AG09319 (cell line): ENCODE data around the gene RNASE4.

Source experiments
- DNase-seq: peaks from one replicate; pipeline ENCODE4 v3.0.0-alpha.2; 2010; ENCODE audit warnings: low read depth; ENCODE audit errors: extremely low read depth
- TF ChIP-seq, protein P1 (sequence below): IDR thresholded peaks from 2 replicates; pipeline ENCODE4 v1.5.1; 2011; ENCODE audit warnings: low read depth, mild to moderate bottlenecking, inconsistent platforms, low read length, moderate library complexity

Gene RNASE4

DNA sequence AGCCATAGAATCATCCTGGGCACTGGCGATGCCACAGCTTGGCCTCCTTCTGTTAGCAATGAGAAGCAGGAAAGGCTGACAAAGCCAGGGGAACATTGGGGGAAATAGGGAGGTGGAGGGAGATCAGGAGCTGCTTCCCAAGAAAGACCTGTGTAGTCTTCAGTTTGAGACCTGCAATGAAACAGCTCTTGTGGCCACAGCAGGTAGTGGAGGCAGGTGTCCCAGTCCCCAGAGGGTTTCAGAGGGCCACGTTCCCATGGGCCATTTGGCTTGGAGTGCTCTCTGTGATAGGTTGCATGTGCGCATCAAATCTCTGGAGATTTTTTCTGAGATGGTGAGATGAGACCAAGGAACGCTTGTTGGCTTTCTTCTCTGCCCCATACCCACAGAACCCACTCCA lies 28.5 kb upstream of the RNASE4 start:
- no peak for DNase-seq

DNA sequence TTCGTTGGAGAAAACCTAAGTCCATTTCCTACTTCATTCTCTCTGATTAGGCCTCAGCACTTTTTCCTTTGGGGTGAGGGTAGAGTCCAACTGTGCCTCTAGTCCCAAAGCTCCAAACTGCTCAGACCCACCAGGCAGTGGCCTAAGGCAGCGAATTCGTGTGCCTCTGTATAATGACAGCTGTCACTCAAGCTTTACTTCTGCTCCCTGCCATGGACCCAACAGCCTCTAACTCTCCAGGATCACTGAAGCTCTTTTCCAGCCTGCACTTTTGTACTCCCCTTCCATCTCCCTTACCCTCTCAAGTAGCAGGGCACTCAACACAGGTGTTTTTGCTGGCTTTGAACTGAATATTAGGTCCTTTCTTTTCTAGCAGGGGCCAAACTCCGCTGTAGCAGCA lies 28.1 kb upstream of the RNASE4 start:
- no peak for DNase-seq
- TF ChIP-seq, protein P1, sequence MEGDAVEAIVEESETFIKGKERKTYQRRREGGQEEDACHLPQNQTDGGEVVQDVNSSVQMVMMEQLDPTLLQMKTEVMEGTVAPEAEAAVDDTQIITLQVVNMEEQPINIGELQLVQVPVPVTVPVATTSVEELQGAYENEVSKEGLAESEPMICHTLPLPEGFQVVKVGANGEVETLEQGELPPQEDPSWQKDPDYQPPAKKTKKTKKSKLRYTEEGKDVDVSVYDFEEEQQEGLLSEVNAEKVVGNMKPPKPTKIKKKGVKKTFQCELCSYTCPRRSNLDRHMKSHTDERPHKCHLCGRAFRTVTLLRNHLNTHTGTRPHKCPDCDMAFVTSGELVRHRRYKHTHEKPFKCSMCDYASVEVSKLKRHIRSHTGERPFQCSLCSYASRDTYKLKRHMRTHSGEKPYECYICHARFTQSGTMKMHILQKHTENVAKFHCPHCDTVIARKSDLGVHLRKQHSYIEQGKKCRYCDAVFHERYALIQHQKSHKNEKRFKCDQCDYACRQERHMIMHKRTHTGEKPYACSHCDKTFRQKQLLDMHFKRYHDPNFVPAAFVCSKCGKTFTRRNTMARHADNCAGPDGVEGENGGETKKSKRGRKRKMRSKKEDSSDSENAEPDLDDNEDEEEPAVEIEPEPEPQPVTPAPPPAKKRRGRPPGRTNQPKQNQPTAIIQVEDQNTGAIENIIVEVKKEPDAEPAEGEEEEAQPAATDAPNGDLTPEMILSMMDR = no peak

More for the DNA sequence above, 28.5 kb upstream of the RNASE4 start:
- TF ChIP-seq, protein P1 = no peak

DNA sequence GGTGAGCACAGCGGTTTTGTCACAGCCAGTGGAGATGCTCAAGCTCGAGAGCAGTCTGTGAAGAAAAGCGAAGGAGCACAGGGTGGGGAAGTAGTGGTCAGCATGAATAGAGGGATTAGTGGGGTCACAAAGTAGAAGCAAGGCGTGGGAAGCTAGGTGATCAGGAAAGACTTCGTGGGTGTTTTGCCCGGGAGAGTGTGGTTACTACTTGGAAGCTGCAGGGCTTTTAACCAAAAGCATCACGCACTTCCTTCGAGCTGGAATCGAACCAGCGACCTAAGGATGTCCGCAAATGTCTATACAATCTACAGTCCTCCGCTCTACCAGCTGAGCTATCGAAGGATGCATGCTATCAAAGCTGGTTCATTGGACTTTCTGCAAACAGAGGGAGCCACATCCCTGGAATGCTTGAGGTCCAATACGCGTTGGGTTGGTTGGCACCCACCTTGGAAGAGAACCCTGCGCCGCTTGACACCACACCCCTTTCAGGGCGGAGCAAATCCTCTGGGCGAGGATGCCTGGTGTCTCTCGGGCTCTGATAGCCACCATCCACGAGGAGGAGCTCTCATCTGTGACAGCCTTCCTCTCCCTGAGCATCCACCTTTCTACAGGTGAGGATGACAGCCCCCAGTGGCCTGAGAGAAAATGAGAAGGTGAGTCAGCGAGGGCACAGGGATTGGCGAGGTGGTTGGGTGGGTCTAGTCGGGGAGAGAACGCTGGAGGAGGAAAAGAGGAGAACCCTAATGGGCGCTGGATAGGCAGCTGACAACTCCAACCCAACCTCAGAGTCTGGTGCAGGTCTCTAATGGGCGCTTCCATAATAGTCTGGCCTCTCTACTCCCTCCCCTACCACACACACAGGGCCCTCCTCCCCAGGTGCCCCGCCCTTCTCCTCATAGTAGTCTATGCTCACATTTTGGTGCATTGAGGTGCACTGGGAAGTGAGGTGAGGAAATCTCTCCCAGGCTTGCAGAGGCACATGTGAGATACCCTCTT lies 26.8 kb upstream of the RNASE4 start:
- DNase-seq = no peak
- TF ChIP-seq, protein P1 = no peak; the same call in 1 of the 2 replicates

DNA sequence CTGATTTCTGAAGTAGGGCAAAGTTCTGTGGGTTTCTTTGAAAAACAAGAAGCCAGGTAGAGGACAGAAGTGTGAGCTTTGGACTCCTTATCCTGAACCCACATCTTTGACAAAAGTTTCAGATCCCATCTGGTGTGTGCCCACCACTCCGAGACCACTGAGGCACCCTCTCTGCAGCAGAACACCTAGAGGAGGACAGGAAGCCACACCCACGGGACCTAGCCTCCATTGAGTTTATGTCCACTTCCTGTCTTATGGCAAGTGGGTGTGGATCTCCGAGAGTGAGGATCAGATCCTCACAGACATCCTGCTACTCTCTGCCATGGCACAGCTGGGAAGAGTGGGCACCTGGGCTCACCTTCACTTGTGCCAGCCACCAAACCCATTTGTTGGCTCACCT lies 26.1 kb upstream of the RNASE4 start:
- TF ChIP-seq, protein P1 = no peak
- no peak for DNase-seq

DNA sequence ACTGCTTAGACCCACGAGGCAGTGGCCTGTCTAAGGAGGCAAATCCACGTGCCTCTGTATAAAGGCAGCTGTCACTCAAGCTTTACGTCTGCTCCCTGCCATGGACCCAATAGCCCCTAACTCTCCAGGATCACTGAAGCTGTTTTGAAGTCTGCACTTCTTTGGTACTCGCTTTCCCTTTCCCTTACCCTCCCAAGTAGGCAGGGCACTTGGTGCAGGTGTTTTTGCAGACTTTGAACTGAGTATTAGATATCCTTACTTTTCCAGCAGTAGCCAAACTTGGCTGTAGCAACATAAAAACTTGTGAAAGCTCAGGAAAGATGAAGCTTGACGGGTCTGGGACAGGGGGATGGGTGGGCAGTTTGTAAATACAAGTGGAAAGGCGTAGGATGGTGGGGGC lies 25.0 kb upstream of the RNASE4 start:
- no peak for DNase-seq
- TF ChIP-seq, protein P1 = no peak

DNA sequence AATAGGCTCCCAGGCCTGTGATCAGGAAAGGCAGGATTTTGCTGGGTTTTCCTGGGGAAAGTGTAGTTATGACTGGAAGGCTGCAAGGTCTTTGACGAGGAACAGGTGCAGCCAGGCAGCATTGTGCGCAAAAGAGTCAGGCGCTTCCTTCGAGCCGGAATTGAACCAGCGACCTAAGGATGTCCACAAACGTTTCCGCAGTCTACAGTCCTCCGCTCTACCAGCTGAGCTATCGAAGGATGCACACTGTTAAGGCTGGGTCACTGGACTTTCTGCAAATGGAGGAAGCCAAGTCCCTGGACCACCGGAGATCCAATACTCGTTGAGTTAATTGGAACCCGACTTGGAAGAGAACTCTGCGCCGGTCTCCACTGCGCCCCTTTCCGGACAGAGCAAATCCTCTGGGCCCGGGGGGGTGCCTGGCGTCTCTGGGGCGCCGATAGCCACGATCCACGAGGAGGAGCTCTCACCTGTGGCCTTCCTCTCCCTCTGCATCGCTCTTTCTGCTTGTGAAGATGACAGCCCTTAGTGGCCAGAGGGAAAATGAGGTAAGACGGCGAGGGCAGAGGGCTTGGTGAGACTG lies 24.5 kb upstream of the RNASE4 start:
- TF ChIP-seq, protein P1 = no peak
- DNase-seq = no peak

DNA sequence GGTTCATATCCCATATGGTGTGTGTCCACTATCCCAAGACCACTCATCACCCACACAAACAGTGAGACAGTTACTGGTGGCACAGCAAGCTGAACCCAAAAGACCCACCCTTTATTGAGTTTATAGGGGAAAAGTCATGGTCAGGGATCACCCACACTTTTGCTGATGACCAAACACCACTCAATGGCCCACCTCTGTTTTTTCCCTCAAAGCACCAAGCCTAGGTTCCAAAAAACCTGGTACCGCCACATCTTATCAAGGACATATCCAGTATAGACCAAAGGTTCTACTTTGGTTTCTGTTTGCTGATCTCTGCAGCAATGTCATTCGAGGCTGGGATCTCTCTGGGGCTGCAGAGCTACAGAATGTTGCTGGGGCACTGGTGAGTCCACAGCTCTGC lies 23.2 kb upstream of the RNASE4 start:
- TF ChIP-seq, protein P1 = no peak
- no peak for DNase-seq
